Gastrocnemius medialis (tissue), 4 donors: ENCODE measurements around the gene TMEM72. TPM values are rescaled to one million over a fixed set of nuclear protein-coding genes. Genes with fewer than 3 reads are reported as not detected.
A peak's percentile ranks its signal among the peaks of the same experiment; 100 is the strongest.

ENCODE experiments used
- ATAC-seq, 2 donors: fragments of 150-250 bp; one replicate each; pipeline ENCODE4 v1.9.1; 2016
- DNase-seq, 2 donors: peaks; one replicate each; pipeline ENCODE4 v3.0.0-alpha.2; 2019
- H3K27ac ChIP-seq, 4 donors: fragments of 200-600 bp; sonication (generic); 1 replicate in 1 of 4; 2 replicates in 3 of 4; pipeline ENCODE4 v1.5.1; 2016 to 2018; ENCODE audit warnings: mild to moderate bottlenecking in 2 of 4, moderate library complexity in 1 of 4
- H3K27me3 ChIP-seq, 3 donors: fragments of 200-600 bp; sonication (generic) in 2 of 3; 1 replicate in 1 of 3; 2 replicates in 2 of 3; pipeline versions ENCODE4 v1.5.1 to v1.6.0; 2016 to 2019; ENCODE audit warnings: mild to moderate bottlenecking in 1 of 3, moderate library complexity in 1 of 3
- H3K36me3 ChIP-seq, 2 donors: fragments of 200-600 bp; sonication (generic) in 1 of 2; one replicate each; pipeline ENCODE4 v1.5.1; 2017 to 2018
- H3K4me1 ChIP-seq, 2 donors: fragments of 200-600 bp; sonication (generic) in 1 of 2; one replicate each; pipeline ENCODE4 v1.5.1; 2016 to 2017; ENCODE audit warnings: mild to moderate bottlenecking in 2 of 2
- H3K4me3 ChIP-seq, 4 donors: fragments of 200-600 bp; sonication (generic) in 3 of 4; 1 replicate in 1 of 4; 2 replicates in 3 of 4; pipeline ENCODE4 v1.5.1; 2016 to 2019; ENCODE audit warnings: mild to moderate bottlenecking in 2 of 4
- H3K9me3 ChIP-seq, 3 donors: fragments of 200-600 bp; sonication (generic) in 2 of 3; 1 replicate in 1 of 3; 2 replicates in 2 of 3; pipeline ENCODE4 v1.5.1; 2016 to 2019
- POLR2A ChIP-seq, 2 donors: fragments of 450-650 bp; IDR thresholded peaks; one replicate each; pipeline ENCODE4 v1.6.1; 2017; ENCODE audit warnings: antibody characterized with exemption in 2 of 2, mild to moderate bottlenecking in 2 of 2, moderate library complexity in 2 of 2
- in situ Hi-C, 4 donors: fragments of 200-750 bp; cut with MboI; loops; one replicate each; pipeline versions ENCODE4 v1.15.0 to v1.8.0; 2017; ENCODE audit warnings: low sequenced_read_pairs in 4 of 4
- intact Hi-C: fragments of 100-400 bp; cut with DNase I; formaldehyde crosslinking; loops from one replicate; pipeline ENCODE4 v1.15.1; 2023; ENCODE audit warnings: low total_unique reads
- total RNA-seq, 4 donors: library from RNA; depleted of rRNA; stranded (reverse); fragments of >200 nt; gene quantifications; one replicate each; pipeline versions ENCODE4 v1.1.0 to v1.2.3, GENCODE V29; 2016
- TF ChIP-seq, protein P1 (sequence below), 5 experiments: fragments of 450-650 bp in 3 of 5; fragments of 200-600 bp in 2 of 5; sonication (generic) in 2 of 5; IDR thresholded peaks in 4 of 5; conservative IDR thresholded peaks in 1 of 5; 1 replicate in 4 of 5; 2 replicates in 1 of 5; pipeline ENCODE4 v1.5.1; 2016 to 2019; ENCODE audit warnings: antibody characterized with exemption in 5 of 5, mild to moderate bottlenecking in 3 of 5, moderate library complexity in 3 of 5

TMEM72 gene
- total RNA-seq, 4 donors from 2014 or later = not detected

DNA sequence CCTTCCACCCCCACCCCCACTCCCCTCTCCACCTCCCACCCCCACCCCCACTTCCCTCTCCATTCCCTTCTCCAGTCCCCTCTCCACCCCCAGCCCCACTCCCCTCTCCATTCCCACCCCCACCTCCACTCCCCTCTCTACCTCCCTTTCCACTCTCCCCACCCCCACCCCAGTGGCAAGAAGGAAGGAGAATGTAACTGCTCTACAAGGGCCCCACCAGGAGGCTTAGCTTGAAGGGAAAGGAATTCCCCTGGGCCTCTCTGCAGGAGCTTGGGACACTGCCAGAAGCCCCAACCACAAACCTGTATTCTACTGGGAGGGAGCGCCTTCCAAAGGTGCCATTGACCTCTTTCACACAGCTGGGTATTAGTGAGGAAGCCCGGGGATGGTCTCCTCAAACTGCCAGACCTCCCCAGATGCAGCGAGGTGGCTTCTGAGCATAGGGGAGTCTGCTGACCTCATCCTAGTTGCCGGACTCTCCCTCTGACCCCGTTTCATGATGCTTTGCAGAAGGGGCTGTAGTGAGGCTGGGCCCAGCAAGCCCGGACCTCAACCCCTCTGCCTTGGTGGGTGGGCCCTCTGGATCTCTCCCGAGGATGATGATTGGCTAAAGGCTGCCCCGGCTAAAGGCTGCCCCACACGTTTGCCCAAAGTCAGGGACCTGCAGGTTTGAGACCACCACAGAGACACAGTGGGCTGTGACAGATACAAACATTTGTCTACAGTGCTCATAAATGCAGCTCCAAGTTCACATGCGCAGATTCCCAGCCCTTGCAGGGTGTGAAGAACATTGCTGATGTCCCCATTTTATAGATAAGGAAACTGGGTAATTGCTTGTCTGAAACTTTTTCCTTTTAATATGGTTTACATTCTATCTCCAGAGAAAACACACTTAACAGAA is 64.5 kb downstream of the TMEM72 start:
- in situ Hi-C loops = loop anchor here in 3 of 4 donors (5.0 to 25.0 kb wide), 3 partner anchors 43 to 1563 kb away; partner anchors contain the start of gene HNRNPF (in 2 of the 3)
- ATAC-seq (no peak), DNase-seq (peak in 1 of 2 donors; percentile 51)
- Histone ChIP-seq H3K36me3 (peaks cover 0 to 14% of the 10 kb centered on the region in 2 donors), H3K27me3 (no peaks in the 10 kb centered on the region), H3K27ac (peak overlapping the region; percentile 84 to 94 (median 90)), H3K9me3 (no peaks in the 10 kb centered on the region), H3K4me3 (peak overlapping the region; percentile 65 to 83 (median 80)), H3K4me1 (peaks cover 55 to 56% of the 10 kb centered on the region in 2 donors)
- peak in 1 of 2 donors; percentile 10 for TF ChIP-seq POLR2A (IDR thresholded peaks at IDR 0.05)
- TF ChIP-seq, protein P1, sequence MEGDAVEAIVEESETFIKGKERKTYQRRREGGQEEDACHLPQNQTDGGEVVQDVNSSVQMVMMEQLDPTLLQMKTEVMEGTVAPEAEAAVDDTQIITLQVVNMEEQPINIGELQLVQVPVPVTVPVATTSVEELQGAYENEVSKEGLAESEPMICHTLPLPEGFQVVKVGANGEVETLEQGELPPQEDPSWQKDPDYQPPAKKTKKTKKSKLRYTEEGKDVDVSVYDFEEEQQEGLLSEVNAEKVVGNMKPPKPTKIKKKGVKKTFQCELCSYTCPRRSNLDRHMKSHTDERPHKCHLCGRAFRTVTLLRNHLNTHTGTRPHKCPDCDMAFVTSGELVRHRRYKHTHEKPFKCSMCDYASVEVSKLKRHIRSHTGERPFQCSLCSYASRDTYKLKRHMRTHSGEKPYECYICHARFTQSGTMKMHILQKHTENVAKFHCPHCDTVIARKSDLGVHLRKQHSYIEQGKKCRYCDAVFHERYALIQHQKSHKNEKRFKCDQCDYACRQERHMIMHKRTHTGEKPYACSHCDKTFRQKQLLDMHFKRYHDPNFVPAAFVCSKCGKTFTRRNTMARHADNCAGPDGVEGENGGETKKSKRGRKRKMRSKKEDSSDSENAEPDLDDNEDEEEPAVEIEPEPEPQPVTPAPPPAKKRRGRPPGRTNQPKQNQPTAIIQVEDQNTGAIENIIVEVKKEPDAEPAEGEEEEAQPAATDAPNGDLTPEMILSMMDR (IDR thresholded peaks at IDR 0.05 in 4 of 5, conservative IDR thresholded peaks at IDR 0.05 in 1 of 5) = no peak
- intact Hi-C loops = loop anchor here (1.0 to 10.0 kb wide), 3 partner anchors 43 to 1568 kb away; partner anchors contain the start of gene HNRNPF

DNA sequence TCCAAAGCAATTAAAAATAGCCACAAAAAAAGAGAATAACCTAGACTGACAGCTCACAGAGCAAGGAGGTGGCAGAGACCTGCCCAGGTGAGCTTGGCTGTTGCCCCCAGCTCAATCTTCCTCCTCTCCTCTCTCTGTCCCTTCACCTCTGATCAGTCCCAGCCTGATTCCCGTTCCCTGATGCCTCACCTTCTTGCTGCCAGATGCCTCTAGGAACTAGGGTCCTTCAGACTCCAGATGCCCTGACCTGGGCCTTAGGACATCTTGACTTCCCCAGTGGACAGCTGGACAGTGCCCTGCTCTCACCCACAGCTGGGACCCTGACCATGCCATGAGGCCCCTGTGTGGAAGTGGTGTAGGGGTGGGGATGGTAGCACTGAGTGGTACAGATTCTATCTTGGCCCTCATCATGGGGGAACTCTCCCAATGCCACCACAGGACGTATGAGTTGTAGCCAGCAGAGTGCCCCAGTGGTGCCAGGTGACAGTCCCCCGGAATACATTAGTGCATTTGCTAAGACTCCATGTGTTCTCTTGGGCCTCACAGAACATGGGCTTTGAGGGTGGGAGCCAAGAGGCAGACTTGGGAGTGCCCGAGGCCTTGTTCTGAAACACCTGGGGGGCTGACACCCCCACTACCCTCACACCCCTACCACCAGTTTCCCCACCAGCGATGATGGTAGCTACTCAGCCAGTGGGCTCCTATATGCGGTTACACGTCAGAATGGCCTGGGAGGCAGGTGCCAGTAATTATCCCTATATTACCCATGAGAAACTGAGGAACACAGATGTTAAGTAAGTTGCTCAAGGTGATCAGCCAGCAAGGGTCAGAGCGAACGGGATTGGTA is 65.4 kb downstream of the TMEM72 start:
- in situ Hi-C loops = loop anchor here in 3 of 4 donors (5.0 to 25.0 kb wide), 3 partner anchors 44 to 1564 kb away; partner anchors contain the start of gene HNRNPF (in 2 of the 3)
- H3K9me3 ChIP-seq = no peaks in the 10 kb centered on the region
- intact Hi-C loops = loop anchor here (5.0 to 10.0 kb wide), 2 partner anchors 102 to 1569 kb away; partner anchors contain the start of gene HNRNPF
- peaks cover 64 to 65% of the 10 kb centered on the region in 2 donors for H3K4me1 ChIP-seq
- H3K4me3 ChIP-seq = peak overlapping the region; percentile 65 to 83 (median 80)
- DNase-seq = no peak
- TF ChIP-seq POLR2A (IDR thresholded peaks at IDR 0.05) = no peak
- TF ChIP-seq, protein P1 (IDR thresholded peaks at IDR 0.05 in 4 of 5, conservative IDR thresholded peaks at IDR 0.05 in 1 of 5) = no peak
- H3K27me3 ChIP-seq = no peaks in the 10 kb centered on the region
- peaks cover 0 to 14% of the 10 kb centered on the region in 2 donors for H3K36me3 ChIP-seq
- peak overlapping the region; percentile 84 to 94 (median 90) for H3K27ac ChIP-seq
- no peak for ATAC-seq

DNA sequence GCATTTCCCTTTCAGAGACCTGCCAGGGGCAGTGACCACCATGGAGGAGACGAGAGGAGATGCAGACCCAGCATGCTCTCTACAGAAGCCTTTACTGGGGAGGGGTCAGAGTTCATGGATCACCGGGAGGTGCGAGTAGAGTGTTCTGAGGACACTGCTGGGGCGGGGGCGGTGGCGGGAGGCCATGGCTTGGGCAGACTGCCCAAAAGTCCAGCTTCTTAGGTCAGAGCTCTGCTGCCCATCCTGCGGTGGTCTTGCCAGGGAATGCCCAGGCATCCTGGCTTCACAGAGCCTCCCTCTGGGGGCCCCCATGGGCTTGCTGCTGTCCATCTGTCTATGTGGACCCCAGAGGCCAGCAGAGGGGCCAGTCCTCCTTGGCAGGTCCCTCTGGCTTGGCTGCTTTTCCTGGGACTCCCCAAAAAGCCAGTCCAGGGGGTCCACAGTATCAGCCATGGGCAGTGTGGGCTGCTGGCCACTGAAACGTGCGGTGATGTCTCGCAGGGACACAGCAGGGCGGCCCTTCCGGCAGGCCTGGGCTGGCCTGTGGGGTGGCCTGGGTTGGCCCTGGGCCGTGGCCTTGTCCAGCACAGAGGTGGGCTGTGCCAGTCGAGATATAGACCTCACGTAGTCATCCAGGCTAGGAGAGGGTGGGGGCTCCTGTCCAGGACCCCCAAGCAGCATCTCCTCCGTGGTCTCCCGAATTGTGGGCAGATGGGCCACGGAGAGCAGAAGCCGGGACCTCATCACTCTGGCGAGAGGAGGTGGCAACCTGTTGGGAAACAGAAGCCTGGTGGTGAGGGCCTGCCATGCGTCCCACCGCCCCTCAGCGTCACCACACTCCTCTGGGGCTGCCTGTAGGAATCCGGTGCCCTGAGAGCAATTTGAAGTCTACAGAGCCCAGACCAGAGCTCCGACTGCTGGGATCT is 66.4 kb downstream of the TMEM72 start:
- TF ChIP-seq, protein P1 (IDR thresholded peaks at IDR 0.05 in 4 of 5, conservative IDR thresholded peaks at IDR 0.05 in 1 of 5) = no peak
- Histone ChIP-seq H3K27ac (peak overlapping the region; percentile 84 to 94 (median 90)), H3K4me3 (peak overlapping the region; percentile 65 to 83 (median 80)), H3K4me1 (peaks cover 74 to 75% of the 10 kb centered on the region in 2 donors), H3K9me3 (no peaks in the 10 kb centered on the region), H3K27me3 (no peaks in the 10 kb centered on the region), H3K36me3 (peaks cover 0 to 14% of the 10 kb centered on the region in 2 donors)
- intact Hi-C loops (loop anchor here (1.0 to 10.0 kb wide), 4 partner anchors 18 to 1570 kb away; partner anchors contain the start of genes HNRNPF, RASSF4 and ZNF22), in situ Hi-C loops (loop anchor here in 3 of 4 donors (5.0 to 25.0 kb wide), 3 partner anchors 45 to 1565 kb away; partner anchors contain the start of gene HNRNPF (in 2 of the 3))
- DNase-seq = no peak
- no peak for ATAC-seq
